ENCODE measurements around the gene HEBP1.

The HEBP1 gene

GRCh38 chr12:13023811-13024530 is 23.9 kb upstream of the HEBP1 start:
- DNase-seq: no peak

DNA sequence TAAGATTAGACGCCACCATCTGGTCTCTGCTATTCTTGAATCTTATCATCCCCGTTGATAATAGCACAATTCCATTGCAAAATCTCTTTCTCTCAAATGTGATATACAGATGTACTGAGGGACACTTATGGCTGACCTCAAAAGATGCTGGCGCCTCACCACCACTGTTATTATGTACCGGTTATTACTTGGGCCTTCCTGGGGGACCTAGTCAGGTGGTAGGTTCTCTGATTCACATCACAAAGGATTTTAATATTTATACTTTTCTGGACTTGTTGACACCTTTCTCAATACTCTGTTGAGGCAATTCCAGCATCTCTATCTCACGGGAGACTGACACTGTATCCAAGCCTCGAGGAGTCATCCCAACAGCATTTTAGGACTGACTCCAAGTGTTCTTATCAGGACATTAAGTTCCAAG is 22.8 kb upstream of the HEBP1 start:
- no peak for DNase-seq

DNA sequence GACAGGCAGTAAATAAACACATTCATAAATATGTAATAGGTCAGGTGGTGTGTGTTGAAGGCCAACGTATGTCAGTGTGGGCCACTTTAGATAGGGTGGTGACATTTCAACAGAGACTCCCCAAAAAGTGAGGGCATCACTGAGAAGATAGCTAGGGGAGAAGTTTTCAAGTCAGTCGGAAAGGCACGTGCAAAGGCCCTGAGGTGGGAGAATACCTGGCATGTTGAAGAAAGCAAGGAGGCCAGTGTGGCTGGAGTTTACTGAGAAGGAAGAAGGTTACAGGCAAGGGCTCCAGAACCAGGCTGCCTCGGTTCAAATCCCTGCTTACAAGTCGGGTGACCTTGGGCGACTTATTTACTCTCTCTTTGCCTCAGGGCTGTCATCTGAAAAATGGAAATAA is 11.0 kb upstream of the HEBP1 start:
- DNase-seq: no peak

DNA sequence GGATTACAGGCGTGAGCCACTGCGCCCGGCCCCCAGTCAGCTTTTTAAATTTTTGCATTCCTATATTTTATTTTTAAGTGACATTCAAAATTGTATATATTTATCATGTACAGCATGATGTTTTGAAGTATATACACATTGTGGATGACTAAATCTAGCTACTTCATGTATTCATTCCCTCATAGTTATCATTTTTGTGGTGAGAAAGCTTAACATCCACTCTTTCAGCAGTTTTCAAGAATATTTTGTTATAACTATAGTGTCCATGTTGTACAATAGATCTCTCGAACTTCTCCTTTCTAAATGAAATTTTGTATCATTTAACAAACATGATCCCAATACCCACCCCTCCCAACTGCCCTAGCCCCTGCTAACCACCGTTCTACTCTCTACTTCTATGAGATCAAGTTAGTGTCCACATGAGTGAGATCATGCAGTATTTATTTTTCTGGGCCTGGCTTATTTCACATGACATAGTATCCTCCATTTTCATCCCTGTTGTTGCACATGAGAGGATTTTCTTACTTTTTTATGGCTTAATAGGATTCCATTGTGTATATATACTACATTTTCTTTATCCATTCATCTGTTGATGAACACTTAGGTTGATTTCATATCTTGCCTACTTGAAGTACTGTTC is 8.8 kb upstream of the HEBP1 start:
- DNase-seq: no peak

DNA sequence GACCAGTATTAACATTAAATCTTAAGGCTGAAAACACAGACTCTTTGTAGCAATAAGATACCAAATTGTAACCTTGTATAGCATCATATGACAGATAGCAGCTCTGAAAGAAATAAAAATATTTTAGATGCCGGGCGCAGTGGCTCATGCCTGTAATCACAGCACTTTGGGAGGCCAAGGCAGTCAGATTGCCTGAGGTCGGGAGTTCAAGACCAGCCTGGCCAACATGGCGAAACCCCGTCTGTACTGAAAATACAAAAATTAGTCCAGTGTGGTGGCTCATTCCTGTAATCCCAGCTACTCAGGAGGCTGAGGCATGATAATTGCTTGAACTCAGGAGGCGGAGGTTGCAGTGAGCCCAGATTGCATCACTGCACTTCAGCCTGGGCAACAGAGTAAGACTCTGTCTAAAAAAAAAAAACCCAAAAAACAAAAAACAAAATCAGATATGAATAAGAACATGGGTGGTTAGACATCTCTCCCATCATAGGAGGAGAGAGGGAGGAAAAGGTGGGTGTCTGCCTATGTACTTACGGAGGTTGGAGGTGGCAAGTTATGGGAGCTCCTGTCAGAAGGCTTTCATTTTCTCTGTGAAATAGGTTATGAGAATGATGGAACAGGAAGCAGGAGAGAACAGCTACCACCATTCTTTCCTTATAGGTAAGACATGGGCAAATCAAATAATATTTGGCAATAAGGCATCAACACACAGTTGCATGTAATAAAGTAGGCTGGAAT is 7.6 kb upstream of the HEBP1 start:
- DNase-seq: no peak

- no peak for DNase-seq
Measured at GRCh38 chr12:13005649-13006048, 5.6 kb upstream of the HEBP1 start.

- no peak for DNase-seq
Measured at GRCh38 chr12:13004986-13005385, 4.9 kb upstream of the HEBP1 start.

DNA sequence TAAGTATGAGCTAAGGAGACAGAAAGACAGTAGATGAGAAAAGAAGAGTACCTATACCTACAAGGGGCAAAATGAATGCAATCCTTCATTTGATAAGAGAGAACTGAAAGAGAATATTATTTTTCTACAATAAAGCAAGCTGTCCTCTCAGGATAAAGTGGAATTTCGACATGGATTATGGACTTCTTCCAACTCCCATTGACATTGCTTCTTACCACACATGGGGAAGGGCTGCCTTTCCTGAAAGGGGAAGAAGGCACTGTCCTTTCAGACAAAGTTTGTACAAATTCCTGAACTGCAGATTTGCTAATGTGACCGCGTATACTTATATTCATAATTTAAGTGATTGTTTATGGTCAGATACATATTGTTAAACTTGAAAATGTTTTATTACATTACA is 4.3 kb upstream of the HEBP1 start:
- no peak for DNase-seq

GRCh38 chr12:13002301-13003097 is 2.4 kb upstream of the HEBP1 start:
- no peak for DNase-seq

GRCh38 chr12:13001775-13002040 is 1.6 kb upstream of the HEBP1 start:
- DNase-seq: no peak

DNA sequence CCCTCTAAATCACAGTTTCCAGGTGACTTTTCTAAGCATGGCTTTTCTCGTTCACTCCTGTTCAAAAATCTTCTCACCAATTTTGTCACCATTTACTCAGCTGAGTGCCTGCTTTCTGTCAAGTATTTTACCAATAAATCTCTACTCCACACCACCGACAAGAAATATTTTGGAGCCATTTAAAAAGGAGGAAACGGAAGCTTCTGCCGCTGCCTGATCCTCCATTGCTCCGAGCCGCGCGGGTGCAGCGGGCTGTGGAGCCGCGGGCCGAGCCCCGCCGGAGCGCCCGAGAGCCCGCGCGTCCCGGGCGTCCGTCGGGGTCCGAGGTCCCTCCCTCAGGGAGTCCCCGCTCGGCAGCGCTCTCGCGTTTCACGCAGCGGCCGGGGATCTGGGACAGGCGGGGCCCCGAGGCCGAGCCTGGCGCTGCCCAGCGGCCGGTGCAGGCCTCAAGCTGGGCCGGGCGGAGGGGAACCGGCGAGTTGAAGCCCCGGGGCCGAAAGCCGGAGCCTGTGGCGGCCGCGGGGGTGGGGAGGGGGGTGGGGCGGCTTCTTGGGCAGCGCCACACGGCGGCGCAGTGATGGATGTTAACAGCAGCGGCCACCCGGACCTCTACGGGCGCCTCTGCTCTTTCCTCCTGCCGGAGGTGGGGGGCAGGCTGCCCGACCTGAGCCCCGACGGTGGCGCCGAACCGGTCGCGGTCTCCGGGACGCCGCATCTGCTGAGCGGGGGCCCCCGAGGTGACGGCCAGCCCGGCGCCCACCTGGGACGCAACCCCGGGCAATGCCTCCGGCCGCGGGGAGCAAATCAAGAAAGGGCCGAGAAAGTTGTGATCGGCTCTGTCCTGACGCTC is 1.1 kb upstream of the HEBP1 start:
- DNase-seq: peak; percentile 19

- DNase-seq: no peak
Measured at GRCh38 chr12:13000616-13000924, 505 bp upstream of the HEBP1 start.

- DNase-seq: no peak
Measured at GRCh38 chr12:12999271-12999958, 650 bp downstream of the HEBP1 start.

DNA sequence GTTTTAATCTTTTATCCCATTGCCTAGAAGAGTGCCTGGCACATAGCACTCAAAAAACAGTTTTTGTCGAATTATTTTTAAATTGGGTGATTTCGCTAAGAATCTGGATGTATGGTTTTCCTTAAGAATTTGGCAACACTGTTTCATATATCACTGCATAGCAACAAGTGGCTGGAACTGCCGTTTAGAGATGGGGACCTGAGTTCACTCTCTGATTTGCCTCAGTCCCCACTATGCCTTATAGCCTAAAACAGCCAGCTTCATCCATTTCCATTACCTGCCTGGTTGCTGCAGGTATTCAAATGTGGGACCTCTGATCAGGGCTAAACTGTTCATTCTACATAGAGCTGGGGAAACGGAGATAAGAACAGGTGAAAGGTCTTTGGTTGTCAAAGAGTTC is 1.8 kb downstream of the HEBP1 start:
- DNase-seq: no peak

- DNase-seq: no peak
Measured at GRCh38 chr12:12997734-12998133, 2.3 kb downstream of the HEBP1 start.

DNA sequence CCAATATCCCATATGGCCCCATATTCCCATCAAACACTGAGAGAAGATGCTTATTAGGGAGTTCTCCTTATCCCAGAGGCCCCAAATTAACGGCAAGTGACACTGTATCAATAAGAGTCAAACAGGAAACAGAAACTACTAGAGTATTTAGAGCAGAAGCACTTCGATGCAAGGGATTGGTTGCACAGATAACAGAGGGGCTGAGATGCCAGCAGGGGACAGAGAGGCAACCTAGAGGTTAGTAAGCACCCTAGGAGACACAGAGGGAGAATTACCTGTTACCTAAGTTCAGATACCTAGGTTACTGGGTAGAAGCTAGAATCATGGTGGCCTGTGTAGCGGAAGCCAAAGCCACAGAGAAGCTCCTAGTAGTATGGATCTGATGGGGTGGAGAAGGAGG is 2.9 kb downstream of the HEBP1 start:
- DNase-seq: no peak

DNA sequence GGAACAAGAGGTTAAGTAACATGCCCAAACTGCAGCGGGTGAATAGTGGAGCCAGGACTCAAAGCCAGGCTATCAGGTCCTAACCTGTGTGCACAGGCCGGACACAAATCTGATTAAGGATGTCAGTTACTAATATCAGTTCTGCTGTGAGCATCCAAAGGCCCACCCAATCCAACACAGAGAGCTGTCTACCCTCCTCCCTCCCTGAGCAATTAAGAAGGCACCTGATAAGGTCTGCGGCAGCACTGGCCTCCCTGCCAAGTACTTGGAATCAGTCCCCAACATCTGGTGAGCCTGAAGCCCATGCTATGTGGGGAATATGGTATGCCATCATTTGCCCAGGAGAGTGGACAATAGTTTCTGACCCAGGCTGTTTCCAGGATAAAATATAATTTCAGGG is 3.9 kb downstream of the HEBP1 start:
- no peak for DNase-seq

DNA sequence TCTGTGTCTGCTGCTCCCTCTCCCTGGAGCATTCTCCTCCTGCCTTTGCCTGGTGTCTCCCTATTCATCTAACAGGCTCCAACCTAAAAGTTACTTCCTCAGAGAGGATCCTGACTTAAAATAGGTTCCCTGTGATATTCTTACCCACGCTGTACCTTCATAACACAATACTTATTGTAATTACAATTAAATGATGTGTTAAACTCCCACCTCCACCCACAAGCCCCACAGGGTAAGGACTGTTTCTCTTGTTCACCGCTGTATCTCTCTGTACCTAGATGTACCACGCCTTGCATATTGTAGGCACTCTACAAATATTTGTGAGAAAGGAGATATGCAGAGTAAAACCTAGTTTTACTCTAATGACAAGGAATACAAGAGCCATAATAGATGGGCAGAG is 5.0 kb downstream of the HEBP1 start:
- DNase-seq: no peak

DNA sequence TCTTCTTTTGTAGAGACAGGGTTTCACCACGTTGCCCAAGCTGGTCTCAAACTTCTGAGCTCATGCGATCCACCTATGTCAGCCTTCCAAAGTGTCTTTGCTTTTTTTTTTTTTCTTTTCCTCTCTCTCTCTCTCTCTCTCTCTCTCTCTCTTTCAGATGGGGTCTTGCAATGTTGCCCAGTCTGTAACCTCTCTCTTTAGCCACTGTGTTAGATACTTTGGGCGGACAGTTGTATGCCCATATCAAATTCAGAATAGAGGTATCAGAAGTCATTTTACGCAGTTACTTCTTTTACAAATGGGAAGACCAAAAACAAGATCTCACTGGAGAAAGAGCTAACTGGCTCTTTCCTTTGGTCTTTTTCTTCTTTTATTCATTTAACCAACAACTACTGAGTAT is 6.7 kb downstream of the HEBP1 start:
- no peak for DNase-seq

- DNase-seq: no peak
Measured at GRCh38 chr12:12992418-12993130, 7.5 kb downstream of the HEBP1 start.

GRCh38 chr12:12990700-12991468 is 9.2 kb downstream of the HEBP1 start:
- DNase-seq: no peak
